PC-3 (cell line): ENCODE results near the gene ZNF792.

Experiments used
- CTCF ChIP-seq: fragments of 300-600 bp; sonication (generic); conservative IDR thresholded peaks from 2 replicates; pipeline ENCODE4 v1.5.1; 2017; ENCODE audit warnings: antibody characterized with exemption, low read depth, mild to moderate bottlenecking, low read length
- EZH2 ChIP-seq: fragments of 300-600 bp; sonication (generic); IDR thresholded peaks from one replicate; pipeline ENCODE4 v1.6.1; 2017; ENCODE audit warnings: antibody characterized with exemption, mild to moderate bottlenecking, low read length; ENCODE audit not compliant: unreplicated experiment
- EZH2phosphoT487 ChIP-seq: fragments of 300-600 bp; sonication (generic); IDR thresholded peaks from 2 replicates; pipeline ENCODE4 v1.6.1; 2018; ENCODE audit warnings: mild to moderate bottlenecking, antibody characterized with exemption, low read length, borderline replicate concordance

GRCh38 chr19:34985249-34986022, 21.4 kb upstream of the ZNF792 start:
- TF ChIP-seq EZH2 (no peak), CTCF (no peak), EZH2phosphoT487 (no peak)
